B cell (primary cell): ENCODE measurements around the gene CARMIL1. TPM values are rescaled to one million over a fixed set of nuclear protein-coding genes. Genes with fewer than 3 reads are reported as not detected.

Experiments used
- ATAC-seq: fragments of 200-7000 bp; cut with Tn5 transposase; one replicate; pipeline ENCODE4 v1.10.0; 2021; ENCODE audit warnings: low read depth, mild to moderate bottlenecking, moderate number of reproducible peaks, moderate library complexity
- CTCF ChIA-PET: fragments of 350-600 bp; sonication (Branson Sonifier 250); formaldehyde crosslinking; loops from one replicate; lab custom pipeline; 2021; ENCODE audit warnings: antibody characterized with exemption, inconsistent platforms; lab: Charles Lee
- POLR2A ChIA-PET: fragments of 350-600 bp; sonication (Branson Sonifier 250); formaldehyde crosslinking; loops from one replicate; lab custom pipeline; 2021; ENCODE audit warnings: antibody characterized with exemption; lab: Charles Lee
- DNase-seq: peaks from one replicate; pipeline ENCODE4 v3.0.0; 2013
- H2AFZ ChIP-seq: 2 replicates; pipeline ENCODE4 v1.6.1; 2012; ENCODE audit warnings: mild to moderate bottlenecking, low read depth, low read length; ENCODE audit not compliant: insufficient read depth, poor library complexity, severe bottlenecking
- H3K27ac ChIP-seq, 2 donors: 1 replicate in 1 of 2; 2 replicates in 1 of 2; pipeline ENCODE4 v1.5.1; 2012 to 2013; ENCODE audit warnings: low read length in 2 of 2, mild to moderate bottlenecking in 2 of 2, moderate library complexity in 1 of 2
- H3K27me3 ChIP-seq, 4 experiments: fragments of 200-600 bp in 1 of 4; sonication (generic) in 1 of 4; replicated peaks in 1 of 4; 1 replicate in 2 of 4; 2 replicates in 2 of 4; pipeline versions ENCODE4 v1.6.1 to v1.7.0; 2013 to 2016; ENCODE audit warnings: low read length in 3 of 4, mild to moderate bottlenecking in 2 of 4, mixed read lengths in 1 of 4, moderate library complexity in 1 of 4; ENCODE audit not compliant: insufficient read depth in 4 of 4, control insufficient read depth in 3 of 4; ENCODE audit errors: control extremely low read depth in 1 of 4
- H3K36me3 ChIP-seq, 2 experiments: replicated peaks in 1 of 2; 1 replicate in 1 of 2; 2 replicates in 1 of 2; pipeline versions ENCODE4 v1.6.1 to v1.7.1; 2013; ENCODE audit warnings: low read length in 1 of 2; ENCODE audit not compliant: insufficient read depth in 2 of 2, control insufficient read depth in 1 of 2; ENCODE audit errors: control extremely low read depth in 1 of 2, extremely low read depth in 1 of 2
- H3K4me1 ChIP-seq, 2 donors: fragments of 200-600 bp in 1 of 2; sonication (generic) in 1 of 2; 1 replicate in 1 of 2; 2 replicates in 1 of 2; pipeline versions ENCODE4 v1.5.1 to v1.6.1; 2013 to 2017; ENCODE audit warnings: low read length in 2 of 2; ENCODE audit not compliant: control insufficient read depth in 2 of 2, insufficient read depth in 2 of 2
- H3K4me2 ChIP-seq: replicated peaks from 2 replicates; pipeline ENCODE3; 2012; ENCODE audit warnings: mild to moderate bottlenecking, low read depth, low read length; ENCODE audit not compliant: poor library complexity, severe bottlenecking
- H3K4me3 ChIP-seq, 5 experiments: fragments of 200-600 bp in 1 of 5; sonication (generic) in 1 of 5; 1 replicate in 3 of 5; 2 replicates in 2 of 5; pipeline versions ENCODE4 v1.5.1 to v1.7.0; 2011 to 2016; ENCODE audit warnings: low read length in 4 of 5, mild to moderate bottlenecking in 4 of 5, low read depth in 2 of 5, control low read depth in 1 of 5, moderate library complexity in 1 of 5; ENCODE audit not compliant: insufficient read depth in 1 of 5; ENCODE audit errors: control extremely low read depth in 1 of 5, extremely low read depth in 1 of 5
- H3K79me2 ChIP-seq: fragments of 200-600 bp; sonication (generic); one replicate; pipeline ENCODE4 v1.6.0; 2016; ENCODE audit warnings: low read length; ENCODE audit not compliant: control insufficient read depth, insufficient read depth
- H3K9ac ChIP-seq: fragments of 200-600 bp; sonication (generic); 2 replicates; pipeline ENCODE4 v1.6.1; 2017; ENCODE audit warnings: mild to moderate bottlenecking, low read length, moderate library complexity
- H3K9me3 ChIP-seq, 3 donors: one replicate each; pipeline versions ENCODE4 v1.6.1 to v1.7.1; 2013; ENCODE audit warnings: low read length in 2 of 3; ENCODE audit not compliant: control insufficient read depth in 2 of 3, insufficient read depth in 1 of 3; ENCODE audit errors: control extremely low read depth in 1 of 3
- H4K20me1 ChIP-seq: 2 replicates; pipeline ENCODE4 v1.6.0; 2012; ENCODE audit warnings: mild to moderate bottlenecking, low read length; ENCODE audit not compliant: insufficient read depth, control insufficient read depth, poor library complexity, severe bottlenecking
- H3K27ac Mint-ChIP-seq: one replicate; pipeline ENCODE4 v1.8.0; 2021; ENCODE audit warnings: mixed read lengths
- H3K27me3 Mint-ChIP-seq: one replicate; pipeline ENCODE4 v1.8.0; 2021; ENCODE audit warnings: mixed read lengths
- H3K4me1 Mint-ChIP-seq: one replicate; pipeline ENCODE4 v1.8.0; 2021; ENCODE audit warnings: mixed read lengths
- H3K4me3 Mint-ChIP-seq: one replicate; pipeline ENCODE4 v1.8.0; 2021; ENCODE audit warnings: mixed read lengths
- H3K9me3 Mint-ChIP-seq: one replicate; pipeline ENCODE4 v1.8.0; 2022; ENCODE audit warnings: mixed read lengths; ENCODE audit not compliant: insufficient read depth
- CTCF ChIP-seq: fragments of 200-600 bp; IDR thresholded peaks from one replicate; pipeline ENCODE4 v1.8.0; 2022; ENCODE audit warnings: antibody characterized with exemption, mild to moderate bottlenecking
- EZH2 ChIP-seq: IDR thresholded peaks from 2 replicates; pipeline ENCODE4 v1.6.1; 2012; ENCODE audit warnings: borderline replicate concordance, low read depth, mild to moderate bottlenecking, moderate library complexity, low read length; ENCODE audit not compliant: insufficient read depth, poor library complexity, severe bottlenecking
- WGBS: methylation state at CpG from one replicate; pipeline ENCODE4 v1.1.5; 2013; ENCODE audit warnings: missing lambda C conversion rate; ENCODE audit not compliant: insufficient coverage; 5-methylcytosine and 5-hydroxymethylcytosine counted together
- intact Hi-C: fragments of 100-400 bp; cut with micrococcal nuclease; formaldehyde crosslinking; loops from one replicate; pipeline ENCODE4 v1.10.0; 2022
- polyA plus RNA-seq: library from polyadenylated mRNA; depleted of rRNA; stranded (reverse); fragments of >200 nt; gene quantifications from 2 replicates; pipeline ENCODE4 v1.2.3, GENCODE V29; 2012
- total RNA-seq, 2 donors: library from RNA; stranded (reverse); fragments of 120-200 nt in 1 of 2; gene quantifications; 1 replicate in 1 of 2; 2 replicates in 1 of 2; pipeline versions ENCODE4 v1.2.3 to v1.2.4, GENCODE V29; 2013 to 2022

Gene CARMIL1
- total and polyA plus RNA-seq, 2 donors (not counting 1 experiment from before 2014, with no cell fraction given): 7.5 to 11.0 TPM

- Histone ChIP-seq H3K4me1 (peaks cover 4 to 9% of the 10 kb centered on the region in 2 donors), H2AFZ (no peak overlapping the region), H3K4me2 (no peak overlapping the region), H4K20me1 (no peaks in the 10 kb centered on the region), H3K79me2 (no peaks in the 10 kb centered on the region), H3K9me3 (no peaks in the 10 kb centered on the region), H3K27me3 (no peaks in the 10 kb centered on the region), H3K36me3 (peaks cover 0 to 1% of the 10 kb centered on the region in 2 experiments), H3K27ac (no peak overlapping the region), H3K9ac (no peak overlapping the region), H3K4me3 (no peak overlapping the region)
- H3K4me3 Mint-ChIP-seq: no peak overlapping the region
- H3K4me1 Mint-ChIP-seq: peaks cover 11% of the 10 kb centered on the region
- H3K27ac Mint-ChIP-seq: no peak overlapping the region
- no peaks in the 10 kb centered on the region for H3K9me3 Mint-ChIP-seq
- ATAC-seq (no peak), DNase-seq (no peak)
- intact Hi-C loops: no loop called here
- WGBS: no CpG with 5 or more reads among the region's 3 CpGs
- H3K27me3 Mint-ChIP-seq: peaks cover 2% of the 10 kb centered on the region
- no peak for TF ChIP-seq EZH2
- TF ChIP-seq CTCF: no peak
- CTCF ChIA-PET: interaction anchor here (0.6 to 7.4 kb wide), 6 partner anchors 218 to 330 kb away, joined by 3 to 93 read pairs (median 14); no protein-coding TSS in a partner anchor
- POLR2A ChIA-PET: no interaction called here
These were observed 274.3 kb downstream of the CARMIL1 start for GRCh38 chr6:25553502-25553901.

DNA sequence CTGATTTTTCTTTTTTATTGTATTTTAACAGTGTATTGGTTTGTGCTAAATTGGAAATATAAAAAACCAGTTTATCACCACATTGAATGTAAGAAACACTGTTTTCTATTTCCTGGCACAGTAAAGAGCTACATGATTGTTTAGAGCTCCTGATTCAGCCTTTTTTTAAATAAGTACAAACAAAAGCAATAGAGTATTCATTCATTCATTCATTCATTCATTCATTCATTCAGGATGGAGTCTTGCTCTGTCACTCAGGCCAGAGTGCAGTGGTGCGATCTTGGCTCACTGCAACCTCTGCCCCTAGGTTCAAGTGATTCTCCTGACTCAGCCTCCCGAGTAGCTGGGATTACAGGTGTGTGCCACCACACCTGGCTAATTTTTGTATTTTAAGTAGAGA, 276.0 kb downstream of the CARMIL1 start:
- ChIA-PET POLR2A (no interaction called here), CTCF (interaction anchor here (0.9 to 7.4 kb wide), 11 partner anchors 9 to 334 kb away, joined by 3 to 93 read pairs (median 12); partner anchors contain the start of gene CARMIL1)
- Histone ChIP-seq H3K27me3 (no peaks in the 10 kb centered on the region), H3K36me3 (peaks cover 0 to 3% of the 10 kb centered on the region in 2 experiments), H3K27ac (no peak overlapping the region), H3K4me3 (no peak overlapping the region), H2AFZ (no peak overlapping the region), H3K4me2 (no peak overlapping the region), H3K9ac (no peak overlapping the region), H3K4me1 (peaks cover 4 to 9% of the 10 kb centered on the region in 2 donors), H3K79me2 (no peaks in the 10 kb centered on the region), H4K20me1 (no peaks in the 10 kb centered on the region), H3K9me3 (no peaks in the 10 kb centered on the region)
- no peak for ATAC-seq
- no peak overlapping the region for H3K4me3 Mint-ChIP-seq
- WGBS: 94% methylated on average over 2 of the region's 2 CpGs
- DNase-seq: no peak
- no peak overlapping the region for H3K27ac Mint-ChIP-seq
- H3K9me3 Mint-ChIP-seq: no peaks in the 10 kb centered on the region
- intact Hi-C loops: loop anchor here (5.0 kb wide), 1 partner anchor 447 kb away; no protein-coding TSS in a partner anchor
- H3K27me3 Mint-ChIP-seq: peaks cover 2% of the 10 kb centered on the region
- TF ChIP-seq EZH2 (no peak), CTCF (no peak)
- H3K4me1 Mint-ChIP-seq: peaks cover 11% of the 10 kb centered on the region
